Smooth muscle cell (in vitro differentiated cells): ENCODE measurements around the gene CCN5. TPM values are rescaled to one million over a fixed set of nuclear protein-coding genes. Genes with fewer than 3 reads are reported as not detected.
"Not testable (repeated sequence)": the region's sequence is repeated elsewhere in the genome, so short reads cannot be mapped to it uniquely, and the experiment has no call there.

ENCODE experiments used
- DNase-seq: peaks from one replicate; lab custom pipeline; 2025; ENCODE audit not compliant: unreplicated experiment; lab: John Stamatoyannopoulos, UW
- H2AFZ ChIP-seq: fragments of 200-600 bp; sonication (generic); 2 replicates; pipeline ENCODE4 v1.6.0; 2016; ENCODE audit warnings: antibody characterized with exemption, low read depth, mild to moderate bottlenecking
- H3F3A ChIP-seq: fragments of 200-600 bp; sonication (generic); 2 replicates; pipeline ENCODE4 v1.6.0; 2017; ENCODE audit warnings: antibody characterized with exemption, low read depth
- H3K27ac ChIP-seq: fragments of 200-600 bp; sonication (generic); 2 replicates; pipeline ENCODE4 v1.5.1; 2016; ENCODE audit warnings: low read depth, mild to moderate bottlenecking
- H3K27me3 ChIP-seq: fragments of 200-600 bp; sonication (generic); 2 replicates; pipeline ENCODE4 v1.6.1; 2016; ENCODE audit warnings: low read depth, mild to moderate bottlenecking
- H3K36me3 ChIP-seq: fragments of 200-600 bp; sonication (generic); 2 replicates; pipeline ENCODE4 v1.5.1; 2016; ENCODE audit warnings: low read depth
- H3K4me1 ChIP-seq: fragments of 200-600 bp; sonication (generic); 2 replicates; pipeline ENCODE4 v1.5.1; 2016; ENCODE audit warnings: low read depth
- H3K4me2 ChIP-seq: fragments of 200-600 bp; sonication (generic); 2 replicates; pipeline ENCODE4 v1.6.0; 2016; ENCODE audit warnings: mild to moderate bottlenecking
- H3K4me3 ChIP-seq: fragments of 200-600 bp; sonication (generic); 2 replicates; pipeline ENCODE4 v1.5.1; 2016; ENCODE audit warnings: mild to moderate bottlenecking
- H3K79me2 ChIP-seq: fragments of 200-600 bp; sonication (generic); 2 replicates; pipeline ENCODE4 v1.6.0; 2016; ENCODE audit warnings: low read depth, mild to moderate bottlenecking
- H3K9ac ChIP-seq: fragments of 200-600 bp; sonication (generic); 2 replicates; pipeline ENCODE4 v1.6.0; 2016; ENCODE audit warnings: low read depth
- H3K9me3 ChIP-seq: fragments of 200-600 bp; sonication (generic); replicated peaks from 2 replicates; pipeline ENCODE4 v1.5.1; 2016; ENCODE audit warnings: low read depth
- H4K20me1 ChIP-seq: fragments of 200-600 bp; sonication (generic); 2 replicates; pipeline ENCODE4 v1.6.0; 2016; ENCODE audit warnings: low read depth
- CTCF ChIP-seq: fragments of 200-600 bp; sonication (generic); IDR thresholded peaks from 2 replicates; pipeline ENCODE4 v1.5.1; 2017; ENCODE audit warnings: borderline replicate concordance, mild to moderate bottlenecking, antibody characterized with exemption; ENCODE audit not compliant: insufficient read depth, poor library complexity, severe bottlenecking
- WGBS: methylation state at CpG from one replicate; pipeline ENCODE4 v1.1.7; 2016; ENCODE audit warnings: low lambda C conversion rate; 5-methylcytosine and 5-hydroxymethylcytosine counted together
- polyA plus RNA-seq: library from polyadenylated mRNA; unstranded; fragments of >200 nt; fragmentation: Nextera tagmentation; extraction: Ambion mirVana; gene quantifications from 2 replicates; pipeline ENCODE4 v1.2.1, GENCODE V29; 2016
- total RNA-seq: library from RNA; depleted of rRNA; stranded (reverse); fragments of >200 nt; gene quantifications from 2 replicates; pipeline ENCODE4 v1.2.3, GENCODE V29; 2014

The CCN5 gene
- total and polyA plus RNA-seq, 2 experiments from 2014 or later = not detected

DNA sequence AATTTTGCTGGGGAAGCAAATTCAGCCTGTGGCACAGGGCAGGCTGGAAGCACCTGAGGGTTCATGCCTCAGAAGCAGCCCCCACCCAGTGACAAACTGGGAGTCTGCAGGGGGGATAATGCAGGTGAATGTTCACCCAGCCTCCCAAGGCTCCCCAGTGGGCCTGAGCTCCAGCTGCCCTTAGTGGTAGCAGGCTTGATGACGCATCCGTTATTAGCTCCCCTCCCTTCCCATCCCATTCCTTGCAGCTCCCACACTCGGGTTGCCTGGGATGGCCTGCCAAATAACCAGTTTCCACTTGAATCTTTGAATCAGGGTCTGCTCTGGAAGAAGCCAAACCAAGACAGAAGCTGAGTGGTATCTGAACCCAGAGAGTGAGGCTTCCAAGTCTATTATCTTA lies 46.3 kb downstream of the CCN5 start:
- H3K4me1 ChIP-seq = no peaks in the 10 kb centered on the region
- H4K20me1 ChIP-seq = no peaks in the 10 kb centered on the region
- H3K9ac ChIP-seq = no peak overlapping the region
- H2AFZ ChIP-seq = no peak overlapping the region
- no peaks in the 10 kb centered on the region for H3F3A ChIP-seq
- DNase-seq = no peak
- H3K27ac ChIP-seq = no peak overlapping the region
- no peaks in the 10 kb centered on the region for H3K79me2 ChIP-seq
- no peaks in the 10 kb centered on the region for H3K36me3 ChIP-seq
- TF ChIP-seq CTCF = no peak
- H3K4me2 ChIP-seq = no peak overlapping the region
- WGBS = 60% methylated on average over 3 of the region's 3 CpGs
- no peaks in the 10 kb centered on the region for H3K27me3 ChIP-seq
- no peak overlapping the region for H3K4me3 ChIP-seq
- no peaks in the 10 kb centered on the region for H3K9me3 ChIP-seq

GRCh38 chr20:44762466-44763140 lies 47.4 kb downstream of the CCN5 start:
- no peak for TF ChIP-seq CTCF
- H3K9ac ChIP-seq = no peak overlapping the region
- H3K9me3 ChIP-seq = no peaks in the 10 kb centered on the region
- no peak overlapping the region for H2AFZ ChIP-seq
- H3K27ac ChIP-seq = no peak overlapping the region
- no peaks in the 10 kb centered on the region for H3K36me3 ChIP-seq
- H3K79me2 ChIP-seq = no peaks in the 10 kb centered on the region
- no peaks in the 10 kb centered on the region for H3K4me1 ChIP-seq
- no peak overlapping the region for H3K4me2 ChIP-seq
- no peak for DNase-seq
- H3K4me3 ChIP-seq = no peak overlapping the region
- H4K20me1 ChIP-seq = no peaks in the 10 kb centered on the region
- H3K27me3 ChIP-seq = no peaks in the 10 kb centered on the region
- H3F3A ChIP-seq = no peaks in the 10 kb centered on the region
- 76% methylated on average over 10 of the region's 10 CpGs for WGBS

- H3K27me3 ChIP-seq, H3K4me3 ChIP-seq, H3K9ac ChIP-seq, H3F3A ChIP-seq, H3K9me3 ChIP-seq, H3K4me2 ChIP-seq, H3K36me3 ChIP-seq, H3K79me2 ChIP-seq, H2AFZ ChIP-seq, H3K27ac ChIP-seq, H3K4me1 ChIP-seq, DNase-seq, H4K20me1 ChIP-seq: not testable (repeated sequence)
- 91% methylated on average over 3 of the region's 3 CpGs for WGBS
Observed at GRCh38 chr20:44763798-44764197, 48.6 kb downstream of the CCN5 start.

DNA sequence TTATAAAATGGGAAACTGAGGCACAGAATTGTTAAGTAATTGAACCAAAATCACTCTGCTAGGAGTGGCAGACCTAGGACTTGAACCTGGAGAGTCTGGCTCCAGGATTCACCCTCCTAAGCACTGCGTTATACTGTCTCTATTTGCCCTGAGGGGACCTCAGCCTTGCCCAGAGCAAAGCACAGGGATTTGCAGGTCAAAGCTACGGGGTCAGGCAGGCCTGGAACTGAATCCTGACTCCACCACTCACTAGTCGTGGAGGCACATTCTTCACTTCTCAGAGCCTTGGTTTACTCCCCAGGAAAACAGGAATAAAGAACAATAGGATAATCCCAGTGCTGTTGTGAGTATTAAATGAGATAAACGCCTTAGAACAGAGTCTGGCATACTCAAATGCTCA lies 49.9 kb downstream of the CCN5 start:
- H3K79me2 ChIP-seq = no peaks in the 10 kb centered on the region
- no peak overlapping the region for H3K27ac ChIP-seq
- no peaks in the 10 kb centered on the region for H3K27me3 ChIP-seq
- no peaks in the 10 kb centered on the region for H3K36me3 ChIP-seq
- WGBS = 67% methylated on average over 4 of the region's 4 CpGs
- H4K20me1 ChIP-seq = no peaks in the 10 kb centered on the region
- H3K4me2 ChIP-seq = no peak overlapping the region
- H3K9me3 ChIP-seq = no peaks in the 10 kb centered on the region
- H3F3A ChIP-seq = no peaks in the 10 kb centered on the region
- no peak for TF ChIP-seq CTCF
- no peaks in the 10 kb centered on the region for H3K4me1 ChIP-seq
- H3K9ac ChIP-seq = no peak overlapping the region
- H3K4me3 ChIP-seq = no peak overlapping the region
- no peak overlapping the region for H2AFZ ChIP-seq
- no peak for DNase-seq
